ENCODE results near the gene CERT1.

Gene CERT1

GRCh38 chr5:75473463-75473862 is 38.0 kb downstream of the CERT1 start:
- Histone ChIP-seq H3K9me2 (ENCODE audit: low read depth, low read length) (no peaks in the 10 kb centered on the region), H3K4me2 (ENCODE audit: low read length) (no peak overlapping the region), H3K79me2 (ENCODE audit: insufficient read depth, low read length) (peaks cover 15% of the 10 kb centered on the region; the same call in 1 of the 2 replicates), H3K4me3 (ENCODE audit: low read depth, low read length, poor library complexity, severe bottlenecking) (no peak overlapping the region), H3K27ac (ENCODE audit: low read depth, low read length, poor library complexity, severe bottlenecking) (no peak overlapping the region), H3F3A (ENCODE audit: insufficient read depth, low read length) (no peaks in the 10 kb centered on the region), H3K36me3 (ENCODE audit: insufficient read depth, low read length) (no peaks in the 10 kb centered on the region; the same call in 1 of the 2 replicates), H3K4me1 (ENCODE audit: insufficient read depth, low read length, severe bottlenecking) (no peaks in the 10 kb centered on the region), H2AFZ (ENCODE audit: low read length) (no peak overlapping the region), H3K27me3 (ENCODE audit: insufficient read depth, low read length) (no peaks in the 10 kb centered on the region), H3K9ac (ENCODE audit: low read length) (no peak overlapping the region), H3K9me3 (ENCODE audit: low read length) (peaks cover 16% of the 10 kb centered on the region; the same call in 1 of the 2 replicates), H4K20me1 (ENCODE audit: insufficient read depth, low read length) (no peaks in the 10 kb centered on the region)
- TF ChIP-seq CTCF (IDR thresholded peaks at IDR 0.05; ENCODE audit: low read length): no peak
- TF ChIP-seq EZH2 (IDR thresholded peaks at IDR 0.05; ENCODE audit: borderline replicate concordance, low read length): no peak

GRCh38 chr5:75472973-75473372 is 38.5 kb downstream of the CERT1 start:
- Histone ChIP-seq H3F3A (ENCODE audit: insufficient read depth, low read length) (no peaks in the 10 kb centered on the region), H2AFZ (ENCODE audit: low read length) (no peak overlapping the region), H3K9ac (ENCODE audit: low read length) (no peak overlapping the region), H3K9me3 (ENCODE audit: low read length) (peaks cover 19% of the 10 kb centered on the region; the same call in 1 of the 2 replicates), H3K9me2 (ENCODE audit: low read depth, low read length) (no peaks in the 10 kb centered on the region), H3K4me1 (ENCODE audit: insufficient read depth, low read length, severe bottlenecking) (no peaks in the 10 kb centered on the region), H3K4me2 (ENCODE audit: low read length) (no peak overlapping the region), H3K4me3 (ENCODE audit: low read depth, low read length, poor library complexity, severe bottlenecking) (no peak overlapping the region), H3K36me3 (ENCODE audit: insufficient read depth, low read length) (no peaks in the 10 kb centered on the region; the same call in 1 of the 2 replicates), H3K79me2 (ENCODE audit: insufficient read depth, low read length) (peaks cover 16% of the 10 kb centered on the region; the same call in 1 of the 2 replicates), H3K27me3 (ENCODE audit: insufficient read depth, low read length) (no peaks in the 10 kb centered on the region), H3K27ac (ENCODE audit: low read depth, low read length, poor library complexity, severe bottlenecking) (no peak overlapping the region), H4K20me1 (ENCODE audit: insufficient read depth, low read length) (no peaks in the 10 kb centered on the region)
- TF ChIP-seq EZH2 (IDR thresholded peaks at IDR 0.05; ENCODE audit: borderline replicate concordance, low read length) (no peak), CTCF (IDR thresholded peaks at IDR 0.05; ENCODE audit: low read length) (no peak)

GRCh38 chr5:75471193-75471592 is 40.2 kb downstream of the CERT1 start:
- Histone ChIP-seq H3K4me1 (ENCODE audit: insufficient read depth, low read length, severe bottlenecking) (no peaks in the 10 kb centered on the region), H3K9me3 (ENCODE audit: low read length) (peaks cover 19% of the 10 kb centered on the region; the same call in 1 of the 2 replicates), H3K9ac (ENCODE audit: low read length) (no peak overlapping the region), H3K79me2 (ENCODE audit: insufficient read depth, low read length) (peaks cover 16% of the 10 kb centered on the region; the same call in 1 of the 2 replicates), H3K9me2 (ENCODE audit: low read depth, low read length) (no peaks in the 10 kb centered on the region), H3K27me3 (ENCODE audit: insufficient read depth, low read length) (no peaks in the 10 kb centered on the region), H3K27ac (ENCODE audit: low read depth, low read length, poor library complexity, severe bottlenecking) (no peak overlapping the region), H3K4me2 (ENCODE audit: low read length) (no peak overlapping the region), H3F3A (ENCODE audit: insufficient read depth, low read length) (no peaks in the 10 kb centered on the region), H4K20me1 (ENCODE audit: insufficient read depth, low read length) (no peaks in the 10 kb centered on the region), H3K36me3 (ENCODE audit: insufficient read depth, low read length) (no peaks in the 10 kb centered on the region; the same call in 1 of the 2 replicates), H2AFZ (ENCODE audit: low read length) (no peak overlapping the region), H3K4me3 (ENCODE audit: low read depth, low read length, poor library complexity, severe bottlenecking) (no peak overlapping the region)
- TF ChIP-seq EZH2 (IDR thresholded peaks at IDR 0.05; ENCODE audit: borderline replicate concordance, low read length) (no peak), CTCF (IDR thresholded peaks at IDR 0.05; ENCODE audit: low read length) (no peak)

All from OCI-LY1 (cell line).